IMR-90 (cell line): ENCODE data around the gene SGCE.
A peak's percentile ranks its signal among the peaks of the same experiment; 100 is the strongest.

ENCODE experiments used
- BHLHE40 ChIP-seq: fragments of 150-350 bp; IDR thresholded peaks from 2 replicates; pipeline ENCODE4 v1.6.1; 2016; ENCODE audit warnings: mild to moderate bottlenecking, low read depth, low read length
- CHD1 ChIP-seq: IDR thresholded peaks from 2 replicates; pipeline ENCODE4 v1.6.1; 2012; ENCODE audit warnings: low read depth, low read length, improper control_type of control experiment
- NFE2L2 ChIP-seq: fragments of 150-350 bp; IDR thresholded peaks from 2 replicates; pipeline ENCODE4 v1.6.1; 2016; ENCODE audit warnings: low read depth, mild to moderate bottlenecking, low read length
- POLR2A ChIP-seq: IDR thresholded peaks from 2 replicates; pipeline ENCODE4 v1.6.1; 2012; ENCODE audit warnings: mild to moderate bottlenecking, low read depth, low read length
- RAD21 ChIP-seq: IDR thresholded peaks from 2 replicates; pipeline ENCODE4 v1.6.1; 2012; ENCODE audit warnings: low read length, improper control_type of control experiment
- RCOR1 ChIP-seq: IDR thresholded peaks from 2 replicates; pipeline ENCODE4 v1.6.1; 2012; ENCODE audit warnings: mild to moderate bottlenecking, low read length, improper control_type of control experiment; ENCODE audit not compliant: insufficient replicate concordance
- TF ChIP-seq, protein P1 (sequence below): conservative IDR thresholded peaks from 2 replicates; pipeline ENCODE4 v1.5.1; 2012; ENCODE audit warnings: mild to moderate bottlenecking, low read depth, low read length, improper control_type of control experiment
- TF ChIP-seq, protein P2 (sequence below): fragments of 150-350 bp; IDR thresholded peaks from 2 replicates; pipeline ENCODE4 v1.6.1; 2017; ENCODE audit warnings: mild to moderate bottlenecking, antibody characterized with exemption, low read length, low read depth

DNA sequence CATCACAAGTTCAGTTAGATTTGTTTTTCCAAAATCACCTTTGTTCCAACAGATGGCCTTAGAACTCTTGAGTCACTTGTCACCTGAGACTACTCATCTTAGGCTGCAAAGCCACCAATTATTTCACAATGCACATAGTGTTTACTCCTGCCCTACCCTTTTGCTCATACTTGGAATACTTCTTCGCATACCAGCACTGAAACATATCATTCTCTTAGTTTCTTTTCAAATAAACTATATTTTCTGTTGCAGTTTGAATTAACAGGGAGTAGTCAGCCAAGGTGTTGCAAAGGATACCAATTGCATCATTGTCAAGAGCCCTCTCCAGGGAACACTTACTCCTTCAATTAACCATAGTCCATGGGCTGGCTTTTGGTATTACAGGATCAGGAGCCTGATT is 75.3 kb downstream of the SGCE start:
- TF ChIP-seq, protein P1, sequence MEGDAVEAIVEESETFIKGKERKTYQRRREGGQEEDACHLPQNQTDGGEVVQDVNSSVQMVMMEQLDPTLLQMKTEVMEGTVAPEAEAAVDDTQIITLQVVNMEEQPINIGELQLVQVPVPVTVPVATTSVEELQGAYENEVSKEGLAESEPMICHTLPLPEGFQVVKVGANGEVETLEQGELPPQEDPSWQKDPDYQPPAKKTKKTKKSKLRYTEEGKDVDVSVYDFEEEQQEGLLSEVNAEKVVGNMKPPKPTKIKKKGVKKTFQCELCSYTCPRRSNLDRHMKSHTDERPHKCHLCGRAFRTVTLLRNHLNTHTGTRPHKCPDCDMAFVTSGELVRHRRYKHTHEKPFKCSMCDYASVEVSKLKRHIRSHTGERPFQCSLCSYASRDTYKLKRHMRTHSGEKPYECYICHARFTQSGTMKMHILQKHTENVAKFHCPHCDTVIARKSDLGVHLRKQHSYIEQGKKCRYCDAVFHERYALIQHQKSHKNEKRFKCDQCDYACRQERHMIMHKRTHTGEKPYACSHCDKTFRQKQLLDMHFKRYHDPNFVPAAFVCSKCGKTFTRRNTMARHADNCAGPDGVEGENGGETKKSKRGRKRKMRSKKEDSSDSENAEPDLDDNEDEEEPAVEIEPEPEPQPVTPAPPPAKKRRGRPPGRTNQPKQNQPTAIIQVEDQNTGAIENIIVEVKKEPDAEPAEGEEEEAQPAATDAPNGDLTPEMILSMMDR, result no peak
- TF ChIP-seq POLR2A (no peak), RAD21 (no peak), NFE2L2 (no peak), BHLHE40 (peak; percentile 13; the same call in 1 of the 2 replicates), CHD1 (no peak), RCOR1 (no peak)
- TF ChIP-seq, protein P2, sequence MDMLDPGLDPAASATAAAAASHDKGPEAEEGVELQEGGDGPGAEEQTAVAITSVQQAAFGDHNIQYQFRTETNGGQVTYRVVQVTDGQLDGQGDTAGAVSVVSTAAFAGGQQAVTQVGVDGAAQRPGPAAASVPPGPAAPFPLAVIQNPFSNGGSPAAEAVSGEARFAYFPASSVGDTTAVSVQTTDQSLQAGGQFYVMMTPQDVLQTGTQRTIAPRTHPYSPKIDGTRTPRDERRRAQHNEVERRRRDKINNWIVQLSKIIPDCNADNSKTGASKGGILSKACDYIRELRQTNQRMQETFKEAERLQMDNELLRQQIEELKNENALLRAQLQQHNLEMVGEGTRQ, result no peak
